Measurements from ENCODE around the gene APBB2. TPM values are rescaled to one million over a fixed set of nuclear protein-coding genes. Genes with fewer than 3 reads are reported as not detected.

APBB2 gene
- total and polyA plus RNA-seq, 3 experiments from 2014 or later, result 0.86 to 1.1 TPM; not detected in 1

- H3K27ac Mint-ChIP-seq, result no peak overlapping the region
- ChIA-PET CTCF (interaction anchor here (1.0 kb wide), 1 partner anchor 37 kb away, joined by 3 read pairs; no protein-coding TSS in a partner anchor), POLR2A (no interaction called here)
- DNase-seq, result no peak
- no peaks in the 10 kb centered on the region for H3K36me3 Mint-ChIP-seq
- H3K36me3 ChIP-seq (ENCODE audit: insufficient read depth, low read length), result no peaks in the 10 kb centered on the region
- peaks cover 0 to 2% (median 0%) of the 10 kb centered on the region in 5 donors for H3K9me3 Mint-ChIP-seq
- no peaks in the 10 kb centered on the region for H3K4me1 ChIP-seq (ENCODE audit: insufficient read depth, low read length)
- no peaks in the 10 kb centered on the region for H3K4me1 Mint-ChIP-seq
- no peak overlapping the region for H3K27ac ChIP-seq (ENCODE audit: low read depth, low read length)
- no peaks in the 10 kb centered on the region for H3K9me3 ChIP-seq (ENCODE audit: low read length)
- H3K4me3 ChIP-seq (ENCODE audit: low read length), result no peak overlapping the region
- H3K27me3 ChIP-seq (ENCODE audit: insufficient read depth, low read length, poor library complexity, severe bottlenecking), result no peaks in the 10 kb centered on the region
- H3K4me3 Mint-ChIP-seq, result no peak overlapping the region
- H3K27me3 Mint-ChIP-seq, result peaks cover 0 to 1% of the 10 kb centered on the region in 2 donors
Measured at GRCh38 chr4:40949358-40950100, 264.8 kb downstream of the APBB2 start.

GRCh38 chr4:40948014-40948413, 266.3 kb downstream of the APBB2 start:
- no peaks in the 10 kb centered on the region for H3K36me3 Mint-ChIP-seq
- ChIA-PET POLR2A (no interaction called here), CTCF (no interaction called here)
- peaks cover 1 to 3% of the 10 kb centered on the region in 2 donors for H3K27me3 Mint-ChIP-seq
- H3K4me1 ChIP-seq (ENCODE audit: insufficient read depth, low read length), result no peaks in the 10 kb centered on the region
- H3K27me3 ChIP-seq (ENCODE audit: insufficient read depth, low read length, poor library complexity, severe bottlenecking), result no peaks in the 10 kb centered on the region
- no peaks in the 10 kb centered on the region for H3K9me3 ChIP-seq (ENCODE audit: low read length)
- no peak overlapping the region for H3K27ac ChIP-seq (ENCODE audit: low read depth, low read length)
- peaks cover 0 to 2% (median 0%) of the 10 kb centered on the region in 5 donors for H3K9me3 Mint-ChIP-seq
- H3K4me3 ChIP-seq (ENCODE audit: low read length), result no peak overlapping the region
- no peaks in the 10 kb centered on the region for H3K36me3 ChIP-seq (ENCODE audit: insufficient read depth, low read length)
- DNase-seq, result no peak
- no peak overlapping the region for H3K27ac Mint-ChIP-seq
- no peaks in the 10 kb centered on the region for H3K4me1 Mint-ChIP-seq
- no peak overlapping the region for H3K4me3 Mint-ChIP-seq

- Histone ChIP-seq H3K9me3 (ENCODE audit: low read length) (no peaks in the 10 kb centered on the region), H3K4me3 (ENCODE audit: low read length) (no peak overlapping the region), H3K27ac (ENCODE audit: low read depth, low read length) (no peak overlapping the region), H3K27me3 (ENCODE audit: insufficient read depth, low read length, poor library complexity, severe bottlenecking) (no peaks in the 10 kb centered on the region), H3K36me3 (ENCODE audit: insufficient read depth, low read length) (no peaks in the 10 kb centered on the region), H3K4me1 (ENCODE audit: insufficient read depth, low read length) (no peaks in the 10 kb centered on the region)
- H3K27me3 Mint-ChIP-seq, result peaks cover 1 to 11% of the 10 kb centered on the region in 2 donors
- no peaks in the 10 kb centered on the region for H3K4me1 Mint-ChIP-seq
- no peak for DNase-seq
- no peak overlapping the region for H3K27ac Mint-ChIP-seq
- H3K36me3 Mint-ChIP-seq, result no peaks in the 10 kb centered on the region
- no peaks in the 10 kb centered on the region for H3K9me3 Mint-ChIP-seq
- no peak overlapping the region for H3K4me3 Mint-ChIP-seq
- CTCF ChIA-PET, result interaction anchor here (1.0 kb wide), 1 partner anchor 18 kb away, joined by 3 read pairs; no protein-coding TSS in a partner anchor
- POLR2A ChIA-PET, result no interaction called here
Measured at GRCh38 chr4:40946652-40947051, 267.7 kb downstream of the APBB2 start.

- Mint-ChIP-seq H3K27ac (no peak overlapping the region), H3K4me1 (no peaks in the 10 kb centered on the region), H3K4me3 (no peak overlapping the region), H3K9me3 (no peaks in the 10 kb centered on the region), H3K27me3 (peaks cover 0 to 19% of the 10 kb centered on the region in 2 donors), H3K36me3 (no peaks in the 10 kb centered on the region)
- Histone ChIP-seq H3K27me3 (ENCODE audit: insufficient read depth, low read length, poor library complexity, severe bottlenecking) (no peaks in the 10 kb centered on the region), H3K9me3 (ENCODE audit: low read length) (no peaks in the 10 kb centered on the region), H3K4me3 (ENCODE audit: low read length) (no peak overlapping the region), H3K27ac (ENCODE audit: low read depth, low read length) (no peak overlapping the region), H3K4me1 (ENCODE audit: insufficient read depth, low read length) (no peaks in the 10 kb centered on the region), H3K36me3 (ENCODE audit: insufficient read depth, low read length) (no peaks in the 10 kb centered on the region)
- no peak for DNase-seq
- ChIA-PET POLR2A (no interaction called here), CTCF (interaction anchor here (1.0 to 1.1 kb wide), 2 partner anchors 12 to 14 kb away, joined by 3 to 4 read pairs; no protein-coding TSS in a partner anchor)
Measured at GRCh38 chr4:40940756-40941155, 273.6 kb downstream of the APBB2 start.

- ChIA-PET POLR2A (no interaction called here), CTCF (interaction anchor here (1.1 kb wide), 1 partner anchor 12 kb away, joined by 4 read pairs; no protein-coding TSS in a partner anchor)
- Mint-ChIP-seq H3K27ac (no peak overlapping the region), H3K27me3 (peaks cover 0 to 19% of the 10 kb centered on the region in 2 donors), H3K4me3 (no peak overlapping the region), H3K36me3 (no peaks in the 10 kb centered on the region), H3K9me3 (no peaks in the 10 kb centered on the region), H3K4me1 (no peaks in the 10 kb centered on the region)
- no peaks in the 10 kb centered on the region for H3K9me3 ChIP-seq (ENCODE audit: low read length)
- H3K27me3 ChIP-seq (ENCODE audit: insufficient read depth, low read length, poor library complexity, severe bottlenecking), result no peaks in the 10 kb centered on the region
- H3K4me1 ChIP-seq (ENCODE audit: insufficient read depth, low read length), result no peaks in the 10 kb centered on the region
- H3K27ac ChIP-seq (ENCODE audit: low read depth, low read length), result no peak overlapping the region
- DNase-seq, result no peak
- no peak overlapping the region for H3K4me3 ChIP-seq (ENCODE audit: low read length)
- H3K36me3 ChIP-seq (ENCODE audit: insufficient read depth, low read length), result no peaks in the 10 kb centered on the region
Measured at GRCh38 chr4:40940317-40940741, 274.0 kb downstream of the APBB2 start.

- Mint-ChIP-seq H3K9me3 (no peaks in the 10 kb centered on the region), H3K4me1 (no peaks in the 10 kb centered on the region), H3K27me3 (peaks cover 0 to 22% of the 10 kb centered on the region in 2 donors), H3K4me3 (no peak overlapping the region), H3K27ac (no peak overlapping the region), H3K36me3 (no peaks in the 10 kb centered on the region)
- Histone ChIP-seq H3K27ac (ENCODE audit: low read depth, low read length) (no peak overlapping the region), H3K36me3 (ENCODE audit: insufficient read depth, low read length) (no peaks in the 10 kb centered on the region), H3K4me3 (ENCODE audit: low read length) (no peak overlapping the region), H3K27me3 (ENCODE audit: insufficient read depth, low read length, poor library complexity, severe bottlenecking) (no peaks in the 10 kb centered on the region), H3K4me1 (ENCODE audit: insufficient read depth, low read length) (no peaks in the 10 kb centered on the region), H3K9me3 (ENCODE audit: low read length) (no peaks in the 10 kb centered on the region)
- ChIA-PET CTCF (interaction anchor here (1.1 to 2.0 kb wide), 2 partner anchors 11 to 12 kb away, joined by 4 to 9 read pairs; no protein-coding TSS in a partner anchor), POLR2A (no interaction called here)
- no peak for DNase-seq
Measured at GRCh38 chr4:40939856-40940255, 274.5 kb downstream of the APBB2 start.

GRCh38 chr4:40938337-40938736, 276.0 kb downstream of the APBB2 start:
- POLR2A ChIA-PET, result no interaction called here
- peaks cover 1 to 33% of the 10 kb centered on the region in 2 donors for H3K27me3 Mint-ChIP-seq
- CTCF ChIA-PET, result interaction anchor here (2.0 kb wide), 1 partner anchor 10 kb away, joined by 9 read pairs; no protein-coding TSS in a partner anchor
- H3K4me1 Mint-ChIP-seq, result no peaks in the 10 kb centered on the region
- no peak overlapping the region for H3K27ac ChIP-seq (ENCODE audit: low read depth, low read length)
- H3K27ac Mint-ChIP-seq, result no peak overlapping the region
- H3K36me3 ChIP-seq (ENCODE audit: insufficient read depth, low read length), result no peaks in the 10 kb centered on the region
- no peaks in the 10 kb centered on the region for H3K9me3 Mint-ChIP-seq
- H3K36me3 Mint-ChIP-seq, result no peaks in the 10 kb centered on the region
- H3K4me1 ChIP-seq (ENCODE audit: insufficient read depth, low read length), result no peaks in the 10 kb centered on the region
- H3K27me3 ChIP-seq (ENCODE audit: insufficient read depth, low read length, poor library complexity, severe bottlenecking), result no peaks in the 10 kb centered on the region
- no peak for DNase-seq
- no peak overlapping the region for H3K4me3 Mint-ChIP-seq
- H3K9me3 ChIP-seq (ENCODE audit: low read length), result no peaks in the 10 kb centered on the region
- no peak overlapping the region for H3K4me3 ChIP-seq (ENCODE audit: low read length)

GRCh38 chr4:40937140-40937725, 277.1 kb downstream of the APBB2 start:
- H3K27me3 Mint-ChIP-seq, result peaks cover 1 to 37% of the 10 kb centered on the region in 2 donors
- POLR2A ChIA-PET, result no interaction called here

More at GRCh38 chr4:40937140-40937725, 277.1 kb downstream of the APBB2 start:
- CTCF ChIA-PET, result no interaction called here
- Mint-ChIP-seq H3K4me1 (no peaks in the 10 kb centered on the region), H3K4me3 (no peak overlapping the region), H3K9me3 (no peaks in the 10 kb centered on the region), H3K36me3 (no peaks in the 10 kb centered on the region), H3K27ac (no peak overlapping the region)
- Histone ChIP-seq H3K4me3 (ENCODE audit: low read length) (no peak overlapping the region), H3K4me1 (ENCODE audit: insufficient read depth, low read length) (no peaks in the 10 kb centered on the region), H3K27ac (ENCODE audit: low read depth, low read length) (no peak overlapping the region), H3K36me3 (ENCODE audit: insufficient read depth, low read length) (no peaks in the 10 kb centered on the region), H3K9me3 (ENCODE audit: low read length) (no peaks in the 10 kb centered on the region), H3K27me3 (ENCODE audit: insufficient read depth, low read length, poor library complexity, severe bottlenecking) (no peaks in the 10 kb centered on the region)
- DNase-seq, result no peak
